RKO (cell line): ENCODE measurements around the gene FOXI1.
A peak's percentile ranks its signal among the peaks of the same experiment; 100 is the strongest.
"Not testable (repeated sequence)": the region's sequence is repeated elsewhere in the genome, so short reads cannot be mapped to it uniquely, and the experiment has no call there.

Experiments used
- DNase-seq: peaks from one replicate; pipeline ENCODE4 v3.0.0-alpha.2; 2016; ENCODE audit warnings: low spot score

Gene FOXI1

DNA sequence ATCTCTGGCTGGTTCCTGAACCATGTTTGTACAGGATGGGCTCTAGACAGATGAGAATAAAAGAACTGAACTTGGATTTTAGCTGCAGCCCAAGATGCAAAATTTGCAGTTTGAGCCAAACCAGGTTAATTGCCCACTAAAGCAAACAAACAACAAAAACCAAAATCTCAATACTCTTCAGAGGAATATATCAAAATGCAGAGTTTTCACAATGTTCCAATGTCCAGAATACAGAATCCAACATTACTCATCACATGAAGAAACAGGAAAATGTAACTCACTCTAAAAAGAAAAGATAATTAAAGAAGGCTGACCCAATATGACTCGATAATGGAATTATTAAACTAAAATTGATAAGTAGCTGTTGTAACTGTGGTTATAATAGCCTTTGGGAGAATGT, 20.4 kb downstream of the FOXI1 start:
- no peak for DNase-seq

DNA sequence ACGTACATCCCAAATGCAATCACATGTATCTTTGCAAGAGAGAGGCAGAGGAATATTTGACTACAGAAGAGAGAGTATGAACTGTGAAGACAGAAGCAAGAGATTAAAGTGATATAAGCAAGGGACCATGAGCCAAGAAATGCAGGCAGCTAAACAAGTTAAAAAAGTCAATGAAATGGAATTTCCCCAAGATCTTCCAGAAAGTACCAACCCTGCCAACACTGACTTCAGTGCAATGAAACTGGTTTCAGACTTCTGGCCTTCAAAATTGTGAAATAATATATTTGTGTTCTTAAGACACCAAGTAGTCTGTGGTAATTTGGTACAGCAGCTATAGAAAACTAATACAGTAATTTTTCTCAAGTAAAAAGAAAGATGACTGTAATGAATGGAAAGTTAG, 20.9 kb downstream of the FOXI1 start:
- no peak for DNase-seq

GRCh38 chr5:170131235-170131634, 25.5 kb downstream of the FOXI1 start:
- DNase-seq, result no peak

GRCh38 chr5:170132269-170132975, 26.7 kb downstream of the FOXI1 start:
- DNase-seq, result peak; percentile 2

- no peak for DNase-seq
Observed at GRCh38 chr5:170132976-170133448, 27.3 kb downstream of the FOXI1 start.

- DNase-seq, result no peak
Observed at GRCh38 chr5:170135796-170136490, 30.2 kb downstream of the FOXI1 start.

DNA sequence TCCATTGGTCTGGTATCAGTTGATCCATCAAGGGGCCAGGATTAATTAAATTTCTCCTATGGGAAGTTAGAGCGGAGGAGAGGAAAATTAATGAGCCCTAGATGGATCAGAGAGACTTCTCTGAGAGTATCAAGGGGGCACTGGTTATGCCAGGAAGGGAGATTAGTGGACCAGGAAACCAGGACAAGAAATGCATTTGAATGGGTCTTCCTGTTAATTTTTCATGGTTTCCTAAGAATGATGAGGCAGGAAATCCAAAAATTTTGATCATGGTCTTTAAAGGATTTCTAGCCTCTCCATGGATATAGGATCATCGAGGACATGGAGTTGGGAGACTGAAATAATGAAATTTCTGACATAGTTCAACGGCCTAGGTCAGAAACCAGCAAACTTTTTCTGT, 30.8 kb downstream of the FOXI1 start:
- DNase-seq, result no peak

GRCh38 chr5:170137694-170138214, 32.1 kb downstream of the FOXI1 start:
- no peak for DNase-seq

- DNase-seq, result no peak
Observed at GRCh38 chr5:170138273-170138672, 32.6 kb downstream of the FOXI1 start.

DNA sequence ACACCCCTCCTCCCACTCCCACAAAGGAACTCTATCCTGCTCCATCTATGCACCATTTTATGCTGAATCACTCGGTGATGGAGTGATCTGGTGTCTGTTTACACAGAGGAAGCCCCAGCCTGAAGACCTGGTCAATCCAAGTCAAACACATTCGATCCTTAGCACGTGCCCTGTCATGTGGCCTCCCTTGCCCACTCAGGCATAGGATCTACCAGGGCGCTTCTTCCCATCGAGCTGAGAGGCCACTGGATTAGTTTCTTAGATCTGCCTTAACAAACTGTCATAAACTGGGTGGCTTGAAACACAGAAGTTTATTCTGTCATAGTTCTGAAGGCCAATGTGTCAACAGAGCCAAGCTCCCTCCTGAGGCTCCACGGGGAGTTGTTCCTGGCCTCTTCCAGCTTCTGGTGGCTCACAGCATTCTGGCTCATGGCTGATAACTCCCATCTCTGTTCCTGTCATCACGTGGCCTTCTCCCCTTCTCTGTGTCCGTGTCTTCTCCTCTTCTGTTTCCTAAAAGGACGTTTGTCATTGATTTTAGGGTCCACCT, 34.2 kb downstream of the FOXI1 start:
- DNase-seq, result no peak

DNA sequence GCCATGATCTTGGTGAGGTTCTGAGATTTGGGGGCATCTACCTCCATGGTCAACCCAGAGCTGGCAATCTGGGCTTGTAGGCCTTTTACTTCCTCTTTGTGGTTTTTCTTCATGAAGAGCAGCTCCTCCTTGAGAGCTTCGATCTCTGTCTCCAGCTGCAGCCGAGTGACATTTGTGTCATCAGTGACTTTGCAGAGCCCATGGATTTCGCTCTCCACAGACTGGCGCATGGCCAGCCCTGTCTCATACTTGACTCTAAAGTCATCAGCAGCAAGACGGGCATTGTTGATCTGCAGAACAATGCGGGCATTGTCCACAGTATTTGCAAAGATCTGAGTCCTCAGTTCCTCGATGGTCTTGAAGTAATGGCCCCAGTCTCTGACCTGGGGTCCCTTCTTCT, 35.5 kb downstream of the FOXI1 start:
- not testable (repeated sequence) for DNase-seq

DNA sequence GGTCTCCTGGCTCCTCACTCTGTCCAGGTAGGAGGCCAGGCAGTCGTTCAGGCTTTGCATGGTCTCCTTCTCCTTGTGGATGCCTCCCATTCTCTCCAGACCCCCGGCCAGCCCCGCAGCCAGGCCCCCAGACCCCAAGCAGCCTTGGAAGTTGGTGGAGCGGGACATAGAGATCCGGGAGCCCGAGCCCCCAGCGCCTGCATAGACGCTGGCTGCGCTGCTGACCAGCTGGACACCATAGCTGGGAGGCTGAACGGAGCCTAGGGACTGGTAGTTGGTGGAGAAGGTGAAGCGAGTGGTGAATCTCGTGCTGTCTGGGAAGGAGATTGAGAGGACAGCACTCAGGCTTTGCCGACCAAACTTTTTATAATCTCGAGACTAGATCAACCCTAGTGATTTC, 35.9 kb downstream of the FOXI1 start:
- no peak for DNase-seq

- DNase-seq, result no peak
Observed at GRCh38 chr5:170142196-170142595, 36.5 kb downstream of the FOXI1 start.

DNA sequence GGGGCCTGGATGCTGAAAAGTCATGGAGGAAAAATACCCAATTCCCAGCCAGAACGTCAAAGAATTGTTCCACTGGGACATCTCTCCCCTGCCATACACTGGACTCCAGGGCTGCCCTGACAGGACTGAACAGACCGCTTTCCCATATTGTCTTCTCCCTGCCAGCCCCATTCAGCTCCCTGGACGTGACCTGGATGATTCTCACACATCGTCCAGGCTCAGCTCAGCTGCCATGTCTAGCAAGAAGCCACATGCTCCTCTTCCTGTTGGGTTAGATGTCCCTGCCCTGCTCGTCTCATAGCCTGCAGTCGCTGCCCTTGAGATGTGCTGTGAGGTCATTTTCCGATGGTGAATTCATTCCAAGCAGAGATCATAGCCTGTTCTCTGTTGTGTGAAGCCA, 37.4 kb downstream of the FOXI1 start:
- no peak for DNase-seq

DNA sequence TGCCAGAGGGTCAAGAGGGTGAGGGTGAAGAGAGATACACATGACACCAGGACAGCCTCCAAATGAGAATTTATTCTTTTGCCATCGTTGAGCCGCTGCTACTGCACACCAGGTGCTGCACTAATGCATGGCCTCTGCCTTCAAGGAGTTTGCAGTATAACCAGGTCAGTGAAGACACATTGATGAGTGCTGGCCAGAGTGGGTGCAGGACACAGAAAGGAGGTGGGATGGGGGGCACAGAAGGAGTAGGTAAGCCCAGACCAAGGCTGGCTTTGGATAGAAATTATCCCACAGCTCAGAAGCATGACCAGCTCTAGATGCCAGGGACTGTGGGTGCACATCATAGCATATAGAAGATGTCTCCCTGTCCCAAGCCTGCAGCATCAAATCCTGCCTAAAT, 38.0 kb downstream of the FOXI1 start:
- no peak for DNase-seq

GRCh38 chr5:170144286-170145023, 38.8 kb downstream of the FOXI1 start:
- no peak for DNase-seq

GRCh38 chr5:170145462-170145861, 39.8 kb downstream of the FOXI1 start:
- no peak for DNase-seq

- no peak for DNase-seq
Observed at GRCh38 chr5:170147051-170147752, 41.5 kb downstream of the FOXI1 start.

GRCh38 chr5:170147753-170148264, 42.1 kb downstream of the FOXI1 start:
- DNase-seq, result no peak

DNA sequence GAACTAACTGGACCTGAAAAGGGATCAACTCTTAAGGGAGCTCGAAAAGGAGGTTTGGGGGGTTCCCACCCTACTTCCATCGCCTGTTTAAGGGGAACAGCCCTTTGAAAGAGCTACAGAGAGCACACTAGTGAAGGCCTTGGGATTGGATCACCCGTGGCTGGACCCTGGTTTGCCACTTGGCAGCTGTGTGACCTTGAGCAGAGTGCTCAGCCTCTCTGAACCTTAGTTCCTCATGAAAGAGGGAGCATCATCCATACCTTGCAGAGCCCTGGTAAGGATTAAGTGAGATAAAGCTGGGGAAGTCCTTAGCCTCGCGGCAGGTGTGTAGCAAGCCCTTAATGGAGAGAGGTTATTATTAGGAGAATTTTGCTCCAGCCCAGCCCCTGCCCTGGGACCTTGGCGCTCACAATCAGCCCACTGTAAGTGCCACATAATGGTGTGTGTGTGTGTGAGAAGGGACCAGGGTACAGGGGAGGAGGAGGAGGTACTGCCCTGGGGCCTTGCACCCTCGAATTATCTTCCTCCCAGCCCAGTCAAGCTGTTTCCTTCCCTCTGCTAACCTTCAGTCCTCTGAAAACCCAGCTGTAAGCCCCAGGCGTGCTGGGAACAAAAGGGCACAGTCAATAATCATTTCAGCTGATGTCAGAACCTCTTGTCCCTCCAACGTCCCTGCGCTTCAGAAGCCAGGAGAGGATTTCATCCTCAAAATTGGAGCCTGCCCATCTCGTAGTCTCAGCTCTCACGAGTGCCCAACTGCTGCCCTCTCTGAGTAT, 42.9 kb downstream of the FOXI1 start:
- DNase-seq, result no peak

- no peak for DNase-seq
Observed at GRCh38 chr5:170149206-170149515, 43.5 kb downstream of the FOXI1 start.
